WERI-Rb-1 (cell line): Measurements from ENCODE around the gene NDUFV1.

Experiments
- DNase-seq: peaks from one replicate; pipeline ENCODE4 v3.0.0-alpha.2; 2020
- H3K27ac ChIP-seq: fragments of 250-450 bp; sonication (Bioruptor Pico); 2 replicates; pipeline ENCODE4 v1.5.1; 2020; ENCODE audit warnings: mild to moderate bottlenecking, moderate library complexity
- H3K27me3 ChIP-seq: fragments of 250-450 bp; sonication (Bioruptor Pico); 2 replicates; pipeline ENCODE4 v1.5.1; 2021; ENCODE audit warnings: mild to moderate bottlenecking, low read depth, moderate library complexity; ENCODE audit not compliant: insufficient read depth, severe bottlenecking
- H3K36me3 ChIP-seq: fragments of 250-450 bp; sonication (Bioruptor Pico); 2 replicates; pipeline ENCODE4 v1.5.1; 2020; ENCODE audit warnings: mild to moderate bottlenecking, moderate library complexity
- H3K4me3 ChIP-seq: 2 replicates; pipeline ENCODE4 v1.5.1; 2011; ENCODE audit warnings: low read depth, mild to moderate bottlenecking, control low read depth, low read length
- H3K9me3 ChIP-seq: fragments of 250-450 bp; sonication (Bioruptor Pico); 2 replicates; pipeline ENCODE4 v1.5.1; 2021; ENCODE audit warnings: mild to moderate bottlenecking, moderate library complexity; ENCODE audit not compliant: severe bottlenecking
- TF ChIP-seq, protein P1 (sequence below): IDR thresholded peaks from 2 replicates; pipeline ENCODE4 v1.5.1; 2011; ENCODE audit warnings: low read depth, mild to moderate bottlenecking, control low read depth, inconsistent platforms, low read length

Gene NDUFV1

GRCh38 chr11:67604815-67605214 lies 1.9 kb upstream of the NDUFV1 start:
- peaks cover 17% of the 10 kb centered on the region for H3K36me3 ChIP-seq
- H3K9me3 ChIP-seq: peaks cover 5% of the 10 kb centered on the region

GRCh38 chr11:67605231-67606011 lies 1.3 kb upstream of the NDUFV1 start:
- peak overlapping the region; percentile 92 for H3K27ac ChIP-seq
- TF ChIP-seq, protein P1, sequence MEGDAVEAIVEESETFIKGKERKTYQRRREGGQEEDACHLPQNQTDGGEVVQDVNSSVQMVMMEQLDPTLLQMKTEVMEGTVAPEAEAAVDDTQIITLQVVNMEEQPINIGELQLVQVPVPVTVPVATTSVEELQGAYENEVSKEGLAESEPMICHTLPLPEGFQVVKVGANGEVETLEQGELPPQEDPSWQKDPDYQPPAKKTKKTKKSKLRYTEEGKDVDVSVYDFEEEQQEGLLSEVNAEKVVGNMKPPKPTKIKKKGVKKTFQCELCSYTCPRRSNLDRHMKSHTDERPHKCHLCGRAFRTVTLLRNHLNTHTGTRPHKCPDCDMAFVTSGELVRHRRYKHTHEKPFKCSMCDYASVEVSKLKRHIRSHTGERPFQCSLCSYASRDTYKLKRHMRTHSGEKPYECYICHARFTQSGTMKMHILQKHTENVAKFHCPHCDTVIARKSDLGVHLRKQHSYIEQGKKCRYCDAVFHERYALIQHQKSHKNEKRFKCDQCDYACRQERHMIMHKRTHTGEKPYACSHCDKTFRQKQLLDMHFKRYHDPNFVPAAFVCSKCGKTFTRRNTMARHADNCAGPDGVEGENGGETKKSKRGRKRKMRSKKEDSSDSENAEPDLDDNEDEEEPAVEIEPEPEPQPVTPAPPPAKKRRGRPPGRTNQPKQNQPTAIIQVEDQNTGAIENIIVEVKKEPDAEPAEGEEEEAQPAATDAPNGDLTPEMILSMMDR: peak; percentile 61
- DNase-seq: peak; percentile 97
- peaks cover 5% of the 10 kb centered on the region for H3K9me3 ChIP-seq
- H3K36me3 ChIP-seq: peaks cover 22% of the 10 kb centered on the region
- peak overlapping the region; percentile 83 for H3K4me3 ChIP-seq
- no peaks in the 10 kb centered on the region for H3K27me3 ChIP-seq

More at GRCh38 chr11:67604815-67605214, 1.9 kb upstream of the NDUFV1 start:
- H3K27ac ChIP-seq: peak overlapping the region; percentile 92
- H3K27me3 ChIP-seq: no peaks in the 10 kb centered on the region
- no peak for DNase-seq
- H3K4me3 ChIP-seq: no peak overlapping the region
- TF ChIP-seq, protein P1: no peak

DNA sequence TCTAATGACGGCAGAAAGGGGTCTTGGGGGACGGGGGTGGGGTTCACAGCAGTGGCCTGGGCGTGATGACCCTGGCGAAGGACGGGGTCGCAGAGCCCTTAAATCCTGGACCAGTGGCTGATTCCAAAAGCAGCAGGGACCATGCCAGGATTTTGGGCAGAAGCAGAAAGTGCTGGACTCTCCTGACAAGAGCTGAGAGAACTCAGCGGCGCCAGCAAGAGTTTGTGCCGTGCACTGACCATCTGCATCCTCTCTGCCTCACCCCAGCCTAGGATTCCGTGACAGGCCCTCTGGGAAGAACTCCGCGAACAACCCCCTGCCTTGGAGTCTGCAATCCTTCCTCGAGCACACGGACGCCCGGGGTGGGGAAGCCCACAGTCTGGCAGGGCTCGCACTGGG lies 644 bp upstream of the NDUFV1 start:
- TF ChIP-seq, protein P1: 0 out of 2 replicates have a peak, but pooled peaks have one; percentile 7

DNA sequence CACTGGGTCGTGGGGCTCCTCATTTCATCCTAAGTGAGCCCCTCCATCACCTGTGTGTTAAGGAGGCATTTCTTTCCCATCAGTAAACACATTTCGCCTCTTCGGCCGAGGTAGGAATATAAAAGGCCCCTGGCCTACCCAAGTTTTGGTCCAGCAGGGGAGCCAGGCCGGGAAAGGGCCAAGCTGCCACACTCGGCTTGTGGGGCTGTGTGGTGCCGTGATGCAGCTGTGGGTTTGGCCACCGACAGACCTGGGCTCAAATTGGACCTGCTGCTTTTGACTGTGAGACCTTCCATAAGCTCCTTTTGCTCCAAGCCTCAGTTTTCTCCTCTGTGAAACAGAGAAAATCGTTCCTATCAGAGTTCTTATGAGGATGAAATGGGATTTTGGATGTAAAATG lies 771 bp downstream of the NDUFV1 start:
- Histone ChIP-seq H3K27ac (peak overlapping the region; percentile 83; the same call in 1 of the 2 replicates), H3K9me3 (peaks cover 2% of the 10 kb centered on the region), H3K4me3 (peak overlapping the region; percentile 83), H3K27me3 (no peaks in the 10 kb centered on the region), H3K36me3 (peaks cover 39% of the 10 kb centered on the region)
- no peak for DNase-seq
- TF ChIP-seq, protein P1: no peak

More for the DNA sequence above, 644 bp upstream of the NDUFV1 start:
- H3K36me3 ChIP-seq: peaks cover 27% of the 10 kb centered on the region
- no peaks in the 10 kb centered on the region for H3K27me3 ChIP-seq
- peak; percentile 41 for DNase-seq
- peaks cover 5% of the 10 kb centered on the region for H3K9me3 ChIP-seq
- peak overlapping the region; percentile 83 for H3K4me3 ChIP-seq
- peak overlapping the region; percentile 92 for H3K27ac ChIP-seq

DNA sequence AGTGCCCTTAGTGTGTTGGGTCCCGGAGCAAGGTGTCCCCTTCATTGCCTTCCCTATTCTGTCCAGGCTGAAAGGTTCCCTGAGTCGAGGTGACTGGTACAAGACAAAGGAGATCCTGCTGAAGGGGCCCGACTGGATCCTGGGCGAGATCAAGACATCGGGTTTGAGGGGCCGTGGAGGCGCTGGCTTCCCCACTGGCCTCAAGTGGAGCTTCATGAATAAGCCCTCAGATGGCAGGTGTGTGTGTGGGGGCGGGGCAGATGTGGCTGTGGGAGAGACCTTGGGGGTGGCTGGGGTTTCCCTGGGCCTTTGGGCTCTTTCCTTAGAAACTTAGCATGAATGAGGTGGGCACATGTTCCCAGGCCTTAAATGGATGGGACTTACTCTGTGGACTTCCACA lies 1.8 kb downstream of the NDUFV1 start:
- Histone ChIP-seq H3K9me3 (no peaks in the 10 kb centered on the region), H3K36me3 (peaks cover 45% of the 10 kb centered on the region), H3K27me3 (no peaks in the 10 kb centered on the region), H3K4me3 (no peak overlapping the region), H3K27ac (no peak overlapping the region)
- TF ChIP-seq, protein P1: no peak
- DNase-seq: no peak
